HG02642 (cell line): ENCODE results near the gene EDARADD.

Experiments used
- ATAC-seq: cut with Tn5 transposase; IDR thresholded peaks from one replicate; pipeline ENCODE4 v1.9.1; 2021; ENCODE audit warnings: mild to moderate bottlenecking; ENCODE audit not compliant: unreplicated experiment, poor library complexity

The EDARADD gene

GRCh38 chr1:236509647-236510401, 115.7 kb downstream of the EDARADD start:
- no peak for ATAC-seq

- no peak for ATAC-seq
These were observed 117.8 kb downstream of the EDARADD start for GRCh38 chr1:236511735-236512418.

- ATAC-seq, result no peak
These were observed 120.8 kb downstream of the EDARADD start for GRCh38 chr1:236514703-236515442.

- no peak for ATAC-seq
These were observed 121.4 kb downstream of the EDARADD start for GRCh38 chr1:236515443-236515958.

- ATAC-seq, result no peak
These were observed 123.0 kb downstream of the EDARADD start for GRCh38 chr1:236516929-236517704.

GRCh38 chr1:236518322-236518721, 124.2 kb downstream of the EDARADD start:
- no peak for ATAC-seq

GRCh38 chr1:236520445-236521005, 126.4 kb downstream of the EDARADD start:
- no peak for ATAC-seq

- peak; percentile 11 for ATAC-seq
These were observed 129.0 kb downstream of the EDARADD start for GRCh38 chr1:236522937-236523703.

GRCh38 chr1:236523704-236524141, 129.6 kb downstream of the EDARADD start, which contains the start of gene LGALS8:
Gene LGALS8 (plus strand): TSS chr1:236523982. CDS start chr1:236526071, 2,089 bp downstream.
- ATAC-seq, result peak; percentile 74

GRCh38 chr1:236524142-236524894, 130.2 kb downstream of the EDARADD start:
- peak; percentile 85 for ATAC-seq

GRCh38 chr1:236524895-236525184, 130.8 kb downstream of the EDARADD start:
- no peak for ATAC-seq

- no peak for ATAC-seq
These were observed 132.0 kb downstream of the EDARADD start for GRCh38 chr1:236526079-236526478.

GRCh38 chr1:236530286-236530685, 136.2 kb downstream of the EDARADD start:
- no peak for ATAC-seq

GRCh38 chr1:236530959-236531358, 136.9 kb downstream of the EDARADD start:
- ATAC-seq, result no peak

- ATAC-seq, result no peak
These were observed 138.8 kb downstream of the EDARADD start for GRCh38 chr1:236532850-236533249.

GRCh38 chr1:236534151-236534651, 140.1 kb downstream of the EDARADD start:
- no peak for ATAC-seq
